Liver (tissue), 3 donors: Measurements from ENCODE around the gene ASXL2.

Experiments
- EGR1 ChIP-seq, 2 donors: IDR thresholded peaks; 2 replicates each; pipeline ENCODE4 v1.6.1; 2016 to 2018; ENCODE audit warnings: antibody characterized with exemption in 2 of 2, low read depth in 2 of 2
- FOXA2 ChIP-seq: IDR thresholded peaks from 2 replicates; pipeline ENCODE4 v1.6.1; 2016; ENCODE audit warnings: antibody characterized with exemption
- HNF4A ChIP-seq, 2 donors: conservative IDR thresholded peaks; 2 replicates each; pipeline ENCODE4 v1.6.1; 2016; ENCODE audit warnings: antibody characterized with exemption in 2 of 2, mild to moderate bottlenecking in 2 of 2
- HNF4G ChIP-seq: IDR thresholded peaks from 2 replicates; pipeline ENCODE4 v1.6.1; 2016; ENCODE audit warnings: antibody characterized with exemption
- JUND ChIP-seq, 2 donors: IDR thresholded peaks; 2 replicates each; pipeline ENCODE4 v1.6.1; 2016; ENCODE audit warnings: antibody characterized with exemption in 2 of 2
- MAX ChIP-seq: IDR thresholded peaks from 2 replicates; pipeline ENCODE4 v1.6.1; 2016; ENCODE audit warnings: antibody characterized with exemption
- RAD21 ChIP-seq, 2 donors: IDR thresholded peaks; 2 replicates each; pipeline ENCODE4 v1.6.1; 2016; ENCODE audit warnings: antibody characterized with exemption in 2 of 2, mild to moderate bottlenecking in 2 of 2
- REST ChIP-seq: IDR thresholded peaks from 2 replicates; pipeline ENCODE4 v1.6.1; 2016; ENCODE audit warnings: antibody characterized with exemption, mild to moderate bottlenecking
- SP1 ChIP-seq: IDR thresholded peaks from 2 replicates; pipeline ENCODE4 v1.6.1; 2018; ENCODE audit warnings: antibody characterized with exemption, mild to moderate bottlenecking
- TAF1 ChIP-seq: conservative IDR thresholded peaks from 2 replicates; pipeline ENCODE4 v1.6.1; 2016; ENCODE audit warnings: antibody characterized with exemption, mild to moderate bottlenecking
- YY1 ChIP-seq: IDR thresholded peaks from 2 replicates; pipeline ENCODE4 v1.6.1; 2016; ENCODE audit warnings: antibody characterized with exemption, mild to moderate bottlenecking
- TF ChIP-seq, protein P1 (sequence below): fragments of 150-350 bp; IDR thresholded peaks from 2 replicates; pipeline ENCODE4 v1.5.1; 2017; ENCODE audit warnings: improper control_type of control experiment, low read depth, low read length; ENCODE audit not compliant: missing input control
- TF ChIP-seq, protein P2 (sequence below): IDR thresholded peaks from 2 replicates; pipeline ENCODE4 v1.6.1; 2016; ENCODE audit warnings: antibody characterized with exemption
- donor health status: healthy.
- donor health status: healthy.

- no peak for TF ChIP-seq RAD21 (IDR thresholded peaks at IDR 0.05)
- no peak for TF ChIP-seq FOXA2
- TF ChIP-seq, protein P1, sequence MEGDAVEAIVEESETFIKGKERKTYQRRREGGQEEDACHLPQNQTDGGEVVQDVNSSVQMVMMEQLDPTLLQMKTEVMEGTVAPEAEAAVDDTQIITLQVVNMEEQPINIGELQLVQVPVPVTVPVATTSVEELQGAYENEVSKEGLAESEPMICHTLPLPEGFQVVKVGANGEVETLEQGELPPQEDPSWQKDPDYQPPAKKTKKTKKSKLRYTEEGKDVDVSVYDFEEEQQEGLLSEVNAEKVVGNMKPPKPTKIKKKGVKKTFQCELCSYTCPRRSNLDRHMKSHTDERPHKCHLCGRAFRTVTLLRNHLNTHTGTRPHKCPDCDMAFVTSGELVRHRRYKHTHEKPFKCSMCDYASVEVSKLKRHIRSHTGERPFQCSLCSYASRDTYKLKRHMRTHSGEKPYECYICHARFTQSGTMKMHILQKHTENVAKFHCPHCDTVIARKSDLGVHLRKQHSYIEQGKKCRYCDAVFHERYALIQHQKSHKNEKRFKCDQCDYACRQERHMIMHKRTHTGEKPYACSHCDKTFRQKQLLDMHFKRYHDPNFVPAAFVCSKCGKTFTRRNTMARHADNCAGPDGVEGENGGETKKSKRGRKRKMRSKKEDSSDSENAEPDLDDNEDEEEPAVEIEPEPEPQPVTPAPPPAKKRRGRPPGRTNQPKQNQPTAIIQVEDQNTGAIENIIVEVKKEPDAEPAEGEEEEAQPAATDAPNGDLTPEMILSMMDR: no peak
- no peak for TF ChIP-seq EGR1 (IDR thresholded peaks at IDR 0.05; ENCODE audit: low read depth in 2 of 2)
- TF ChIP-seq TAF1: no peak
- TF ChIP-seq SP1: no peak
- TF ChIP-seq REST: no peak
- no peak for TF ChIP-seq MAX
- no peak for TF ChIP-seq JUND (IDR thresholded peaks at IDR 0.05)
- TF ChIP-seq, protein P2, sequence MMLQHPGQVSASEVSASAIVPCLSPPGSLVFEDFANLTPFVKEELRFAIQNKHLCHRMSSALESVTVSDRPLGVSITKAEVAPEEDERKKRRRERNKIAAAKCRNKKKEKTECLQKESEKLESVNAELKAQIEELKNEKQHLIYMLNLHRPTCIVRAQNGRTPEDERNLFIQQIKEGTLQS: no peak
- TF ChIP-seq HNF4G: no peak
- TF ChIP-seq HNF4A (conservative IDR thresholded peaks at IDR 0.05): no peak
- TF ChIP-seq YY1: no peak
Observed at GRCh38 chr2:25903216-25903776, 25.0 kb upstream of the ASXL2 start.
